ENCODE measurements around the gene SYNE1.

Gene SYNE1

GRCh38 chr6:152420696-152421095, 216.5 kb downstream of the SYNE1 start:
- no peak for DNase-seq (ENCODE audit: low spot score)

GRCh38 chr6:152418551-152418950, 218.6 kb downstream of the SYNE1 start:
- no peak for DNase-seq (ENCODE audit: low spot score)

- DNase-seq (ENCODE audit: low spot score): peak; percentile 12
These were observed 220.5 kb downstream of the SYNE1 start for GRCh38 chr6:152416652-152417051.

GRCh38 chr6:152404936-152405595, 232.1 kb downstream of the SYNE1 start:
- no peak for DNase-seq (ENCODE audit: low spot score)

- DNase-seq (ENCODE audit: low spot score): no peak
These were observed 232.9 kb downstream of the SYNE1 start for GRCh38 chr6:152404086-152404857.

- no peak for DNase-seq (ENCODE audit: low spot score)
These were observed 234.4 kb downstream of the SYNE1 start for GRCh38 chr6:152402791-152403190.

- no peak for DNase-seq (ENCODE audit: low spot score)
These were observed 235.2 kb downstream of the SYNE1 start for GRCh38 chr6:152401978-152402377.

- DNase-seq (ENCODE audit: low spot score): no peak
These were observed 237.8 kb downstream of the SYNE1 start for GRCh38 chr6:152399399-152399798.

- DNase-seq (ENCODE audit: low spot score): no peak
These were observed 238.2 kb downstream of the SYNE1 start for GRCh38 chr6:152398993-152399392.

GRCh38 chr6:152398316-152398715, 238.8 kb downstream of the SYNE1 start:
- DNase-seq (ENCODE audit: low spot score): no peak

- no peak for DNase-seq (ENCODE audit: low spot score)
These were observed 242.9 kb downstream of the SYNE1 start for GRCh38 chr6:152394303-152394702.

- no peak for DNase-seq (ENCODE audit: low spot score)
These were observed 245.8 kb downstream of the SYNE1 start for GRCh38 chr6:152391179-152391880.

- DNase-seq (ENCODE audit: low spot score): no peak
These were observed 250.1 kb downstream of the SYNE1 start for GRCh38 chr6:152387091-152387490.

GRCh38 chr6:152386131-152386530, 251.0 kb downstream of the SYNE1 start:
- DNase-seq (ENCODE audit: low spot score): no peak

GRCh38 chr6:152380993-152381898, 255.9 kb downstream of the SYNE1 start:
- DNase-seq (ENCODE audit: low spot score): peak; percentile 86

GRCh38 chr6:152380351-152380767, 256.8 kb downstream of the SYNE1 start:
- DNase-seq (ENCODE audit: low spot score): peak; percentile 23

- DNase-seq (ENCODE audit: low spot score): no peak
These were observed 257.7 kb downstream of the SYNE1 start for GRCh38 chr6:152379423-152379822.

- peak; percentile 15 for DNase-seq (ENCODE audit: low spot score)
These were observed 259.0 kb downstream of the SYNE1 start for GRCh38 chr6:152378169-152378568.

- no peak for DNase-seq (ENCODE audit: low spot score)
These were observed 262.0 kb downstream of the SYNE1 start for GRCh38 chr6:152375197-152375596.

- no peak for DNase-seq (ENCODE audit: low spot score)
These were observed 264.2 kb downstream of the SYNE1 start for GRCh38 chr6:152372945-152373344.

- no peak for DNase-seq (ENCODE audit: low spot score)
These were observed 265.4 kb downstream of the SYNE1 start for GRCh38 chr6:152371775-152372174.

All from Ammon's horn (tissue), 1 donor.